ENCODE results near the gene NHSL2.

NHSL2 gene

GRCh38 chrX:72046447-72046846 lies 135.8 kb downstream of the NHSL2 start:
- peak overlapping the region; percentile 25 for H3K27ac Mint-ChIP-seq
- H3K9me3 Mint-ChIP-seq = peaks cover 52% of the 10 kb centered on the region
- DNase-seq = no peak
- no peak overlapping the region for H3K4me3 Mint-ChIP-seq
- peaks cover 5% of the 10 kb centered on the region for H3K27me3 Mint-ChIP-seq (ENCODE audit: low read depth, poor library complexity)
- TF ChIP-seq CTCF (IDR thresholded peaks at IDR 0.05) = no peak
- H3K4me1 Mint-ChIP-seq = peaks cover 37% of the 10 kb centered on the region
- peaks cover 3% of the 10 kb centered on the region for H3K36me3 Mint-ChIP-seq (ENCODE audit: low read depth)

GRCh38 chrX:72048510-72049455 lies 138.1 kb downstream of the NHSL2 start:
- no peak overlapping the region for H3K27ac Mint-ChIP-seq

GRCh38 chrX:72050011-72050410 lies 139.4 kb downstream of the NHSL2 start:
- peaks cover 13% of the 10 kb centered on the region for H3K4me1 Mint-ChIP-seq
- no peak for TF ChIP-seq CTCF (IDR thresholded peaks at IDR 0.05)
- H3K9me3 Mint-ChIP-seq = peaks cover 64% of the 10 kb centered on the region
- H3K4me3 Mint-ChIP-seq = no peak overlapping the region
- DNase-seq = no peak
- no peak overlapping the region for H3K27ac Mint-ChIP-seq
- peaks cover 29% of the 10 kb centered on the region for H3K27me3 Mint-ChIP-seq (ENCODE audit: low read depth, poor library complexity)
- H3K36me3 Mint-ChIP-seq (ENCODE audit: low read depth) = peaks cover 15% of the 10 kb centered on the region

More at GRCh38 chrX:72048510-72049455, 138.1 kb downstream of the NHSL2 start:
- Mint-ChIP-seq H3K36me3 (ENCODE audit: low read depth) (peaks cover 11% of the 10 kb centered on the region), H3K27me3 (ENCODE audit: low read depth, poor library complexity) (peaks cover 17% of the 10 kb centered on the region), H3K4me1 (peaks cover 18% of the 10 kb centered on the region), H3K4me3 (no peak overlapping the region), H3K9me3 (peaks cover 60% of the 10 kb centered on the region)
- no peak for TF ChIP-seq CTCF (IDR thresholded peaks at IDR 0.05)
- DNase-seq = no peak

- Mint-ChIP-seq H3K4me1 (peaks cover under 1% of the 10 kb centered on the region), H3K4me3 (no peak overlapping the region), H3K9me3 (peaks cover 64% of the 10 kb centered on the region), H3K27me3 (ENCODE audit: low read depth, poor library complexity) (peaks cover 35% of the 10 kb centered on the region), H3K27ac (no peak overlapping the region), H3K36me3 (ENCODE audit: low read depth) (peaks cover 15% of the 10 kb centered on the region)
- DNase-seq = no peak
- TF ChIP-seq CTCF (IDR thresholded peaks at IDR 0.05) = no peak
Measured at GRCh38 chrX:72051589-72051988, 140.9 kb downstream of the NHSL2 start.

- no peak for DNase-seq
- no peak for TF ChIP-seq CTCF (IDR thresholded peaks at IDR 0.05)
- peaks cover 35% of the 10 kb centered on the region for H3K27me3 Mint-ChIP-seq (ENCODE audit: low read depth, poor library complexity)
- no peak overlapping the region for H3K27ac Mint-ChIP-seq
- no peaks in the 10 kb centered on the region for H3K4me1 Mint-ChIP-seq
- H3K4me3 Mint-ChIP-seq = no peak overlapping the region
- H3K9me3 Mint-ChIP-seq = peaks cover 66% of the 10 kb centered on the region
- peaks cover 15% of the 10 kb centered on the region for H3K36me3 Mint-ChIP-seq (ENCODE audit: low read depth)
Measured at GRCh38 chrX:72052415-72053090, 141.9 kb downstream of the NHSL2 start.
